Endodermal cell (in vitro differentiated cells): Measurements from ENCODE around the gene ZNF280C. TPM values are rescaled to one million over a fixed set of nuclear protein-coding genes. Genes with fewer than 3 reads are reported as not detected.

Source experiments
- DNase-seq: peaks from one replicate; pipeline ENCODE4 v3.0.0-alpha.2; 2017
- H3K27ac ChIP-seq: 2 replicates; pipeline ENCODE4 v1.5.1; 2013; ENCODE audit warnings: mild to moderate bottlenecking, low read depth, low read length, moderate library complexity
- H3K27me3 ChIP-seq: 2 replicates; pipeline ENCODE4 v1.6.1; 2013; ENCODE audit warnings: mild to moderate bottlenecking, low read length, moderate library complexity; ENCODE audit not compliant: insufficient read depth, control insufficient read depth, poor library complexity, severe bottlenecking
- H3K36me3 ChIP-seq: 2 replicates; pipeline ENCODE4 v1.7.0; 2013; ENCODE audit warnings: mild to moderate bottlenecking, low read length, moderate library complexity; ENCODE audit not compliant: control insufficient read depth, insufficient read depth
- H3K4me1 ChIP-seq: one replicate; pipeline ENCODE4 v1.7.0; 2013; ENCODE audit warnings: low read length; ENCODE audit not compliant: control insufficient read depth, insufficient read depth
- H3K4me3 ChIP-seq: 2 replicates; pipeline ENCODE4 v1.5.1; 2013; ENCODE audit warnings: mild to moderate bottlenecking, low read length, moderate library complexity
- H3K9ac ChIP-seq: 2 replicates; pipeline ENCODE4 v1.6.1; 2013; ENCODE audit warnings: mild to moderate bottlenecking, low read length, moderate library complexity; ENCODE audit not compliant: poor library complexity, severe bottlenecking; ENCODE audit errors: extremely low read depth
- H3K9me3 ChIP-seq: 2 replicates; pipeline ENCODE4 v1.6.1; 2013; ENCODE audit warnings: mild to moderate bottlenecking, low read length, moderate library complexity; ENCODE audit not compliant: control insufficient read depth
- H3K27ac Mint-ChIP-seq: 2 replicates; pipeline ENCODE4 v1.8.0; 2020; ENCODE audit warnings: mixed read lengths
- H3K27me3 Mint-ChIP-seq: 2 replicates; pipeline ENCODE4 v1.8.0; 2021; ENCODE audit warnings: mild to moderate bottlenecking, mixed read lengths; ENCODE audit not compliant: insufficient read depth
- H3K36me3 Mint-ChIP-seq: 2 replicates; pipeline ENCODE4 v1.8.0; 2020; ENCODE audit warnings: low read depth, mixed read lengths
- H3K4me1 Mint-ChIP-seq: 2 replicates; pipeline ENCODE4 v1.8.0; 2020; ENCODE audit warnings: mixed read lengths
- H3K4me3 Mint-ChIP-seq: 2 replicates; pipeline ENCODE4 v1.8.0; 2020; ENCODE audit warnings: mild to moderate bottlenecking, moderate library complexity, mixed read lengths
- H3K9me3 Mint-ChIP-seq: 2 replicates; pipeline ENCODE4 v1.8.0; 2020; ENCODE audit warnings: mild to moderate bottlenecking, mixed read lengths
- CTCF ChIP-seq: fragments of 200-600 bp; sonication (generic); conservative IDR thresholded peaks from 2 replicates; pipeline ENCODE4 v1.5.0; 2021; ENCODE audit warnings: antibody characterized with exemption, mild to moderate bottlenecking
- WGBS, 2 experiments: methylation state at CpG; one replicate each; pipeline versions ENCODE4 v1.1.5 to v1.1.7; 2013; ENCODE audit warnings: missing lambda C conversion rate in 2 of 2, mixed read lengths in 1 of 2; ENCODE audit not compliant: insufficient coverage in 1 of 2, insufficient read length in 1 of 2; 5-methylcytosine and 5-hydroxymethylcytosine counted together
- total RNA-seq, 2 donors: library from RNA; stranded (reverse); fragmentation: NEBNext Ultra II Directional in 1 of 2; extraction: Animal tissue kit (Norgen Biotek cat#: 25700) in 1 of 2; gene quantifications; 2 replicates in 1 of 2; 3 replicates in 1 of 2; pipeline ENCODE4 v1.2.1, GENCODE V29; 2021

ZNF280C gene
- total RNA-seq, 2 donors from 2014 or later: 15.4 to 15.7 TPM

- Histone ChIP-seq H3K9me3 (no peaks in the 10 kb centered on the region), H3K27ac (no peak overlapping the region), H3K36me3 (no peaks in the 10 kb centered on the region), H3K4me3 (no peak overlapping the region), H3K27me3 (peaks cover 24% of the 10 kb centered on the region), H3K9ac (no peak overlapping the region), H3K4me1 (no peaks in the 10 kb centered on the region)
- Mint-ChIP-seq H3K4me3 (no peak overlapping the region), H3K27ac (no peak overlapping the region), H3K27me3 (peaks cover 35% of the 10 kb centered on the region), H3K4me1 (no peaks in the 10 kb centered on the region), H3K9me3 (peaks cover 47% of the 10 kb centered on the region), H3K36me3 (no peaks in the 10 kb centered on the region)
- DNase-seq: no peak
- no peak for TF ChIP-seq CTCF
Observed at GRCh38 chrX:130176354-130176776, 92.3 kb downstream of the ZNF280C start.

- peaks cover 49% of the 10 kb centered on the region for H3K27me3 Mint-ChIP-seq
- no peaks in the 10 kb centered on the region for H3K36me3 ChIP-seq
- H3K9ac ChIP-seq: no peak overlapping the region
- H3K27ac ChIP-seq: no peak overlapping the region
- no peak overlapping the region for H3K4me3 ChIP-seq
- H3K27ac Mint-ChIP-seq: no peak overlapping the region
- H3K36me3 Mint-ChIP-seq: no peaks in the 10 kb centered on the region
- H3K4me1 ChIP-seq: no peaks in the 10 kb centered on the region
- H3K27me3 ChIP-seq: peaks cover 36% of the 10 kb centered on the region
- no peaks in the 10 kb centered on the region for H3K4me1 Mint-ChIP-seq
- H3K4me3 Mint-ChIP-seq: no peak overlapping the region
- no peak for DNase-seq
- no peaks in the 10 kb centered on the region for H3K9me3 ChIP-seq
- no peak for TF ChIP-seq CTCF
- H3K9me3 Mint-ChIP-seq: peaks cover 45% of the 10 kb centered on the region
- WGBS, 2 experiments: 88% methylated on average over 2 of the region's 2 CpGs; no CpG with 5 or more reads in 1 of the 2 experiments
Observed at GRCh38 chrX:130174937-130175336, 93.8 kb downstream of the ZNF280C start.

GRCh38 chrX:130174045-130174704 is 94.5 kb downstream of the ZNF280C start:
- H3K36me3 ChIP-seq: no peaks in the 10 kb centered on the region
- peaks cover 46% of the 10 kb centered on the region for H3K27me3 Mint-ChIP-seq
- peaks cover 36% of the 10 kb centered on the region for H3K27me3 ChIP-seq
- WGBS, 2 experiments: 84 to 92% methylated on average over 2 to 10 of the region's 10 CpGs
- H3K9ac ChIP-seq: no peak overlapping the region
- no peak for DNase-seq
- H3K4me3 ChIP-seq: no peak overlapping the region
- H3K27ac ChIP-seq: no peak overlapping the region
- H3K27ac Mint-ChIP-seq: no peak overlapping the region
- H3K4me3 Mint-ChIP-seq: no peak overlapping the region
- H3K4me1 ChIP-seq: no peaks in the 10 kb centered on the region
- no peaks in the 10 kb centered on the region for H3K9me3 ChIP-seq
- H3K4me1 Mint-ChIP-seq: no peaks in the 10 kb centered on the region
- no peak for TF ChIP-seq CTCF
- H3K36me3 Mint-ChIP-seq: no peaks in the 10 kb centered on the region
- H3K9me3 Mint-ChIP-seq: peaks cover 41% of the 10 kb centered on the region
